ENCODE data around the gene ZNF397.

Gene ZNF397

DNA sequence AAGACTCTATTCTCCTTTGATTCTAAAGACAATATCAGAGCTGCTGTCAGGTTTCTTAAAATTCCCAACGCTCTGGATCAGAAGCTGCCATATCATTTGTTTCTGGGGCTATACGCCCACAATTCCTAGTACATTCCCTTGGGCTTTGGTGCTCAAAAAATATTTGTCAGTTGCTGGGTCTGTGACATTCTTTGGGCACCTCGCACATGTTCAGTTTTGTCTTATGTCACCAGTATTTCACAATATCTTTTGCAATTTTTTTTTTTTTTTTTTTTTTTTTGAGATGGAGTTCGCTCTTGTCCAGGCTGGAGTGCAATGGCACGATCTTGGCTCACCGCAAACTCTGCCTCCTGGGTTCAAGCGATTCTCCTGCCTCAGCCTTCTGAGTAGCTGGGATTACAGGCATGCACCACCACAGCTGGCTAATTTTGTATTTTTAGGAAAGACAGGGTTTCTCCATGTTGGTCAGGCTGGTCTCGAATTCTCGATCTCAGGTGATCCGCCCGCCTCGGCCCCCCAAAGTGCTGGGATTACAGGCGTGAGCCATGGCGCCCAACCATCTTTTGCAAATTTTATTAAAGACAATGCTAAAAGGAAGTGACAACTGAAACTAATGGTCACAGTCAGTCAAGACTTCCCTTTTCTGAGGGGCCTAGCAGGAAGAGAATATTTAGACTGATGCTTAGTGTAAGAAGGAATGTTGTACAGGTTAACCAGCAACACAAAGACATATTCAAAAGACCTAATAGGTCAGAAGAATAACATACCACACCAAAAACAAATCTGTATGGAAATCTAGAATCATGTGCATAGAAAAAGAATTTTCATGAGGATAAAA, 6.8 kb downstream of the ZNF397 start:
- no peak for DNase-seq

- no peak for DNase-seq
Measured at GRCh38 chr18:35248429-35248828, 7.6 kb downstream of the ZNF397 start.

DNA sequence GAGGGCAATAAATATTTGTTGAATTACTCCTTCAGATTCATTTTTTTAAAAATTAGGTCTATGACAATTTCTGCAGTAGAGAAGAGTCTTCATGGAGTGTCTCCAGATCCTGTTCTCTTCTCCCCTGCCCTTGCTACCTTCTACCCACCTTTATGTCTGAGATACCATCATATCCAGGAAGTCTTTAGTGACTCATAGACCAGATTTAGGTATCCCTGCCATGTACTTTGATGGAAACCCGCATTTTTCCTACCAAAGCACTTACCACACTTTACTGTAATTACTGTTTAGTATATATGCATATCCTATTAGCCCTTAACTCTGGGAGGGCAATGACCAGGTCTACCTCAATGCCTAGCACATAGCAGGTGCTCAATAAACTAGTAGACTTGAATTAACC, 11.6 kb downstream of the ZNF397 start:
- no peak for DNase-seq

- DNase-seq: no peak
Measured at GRCh38 chr18:35253655-35254287, 12.9 kb downstream of the ZNF397 start.

DNA sequence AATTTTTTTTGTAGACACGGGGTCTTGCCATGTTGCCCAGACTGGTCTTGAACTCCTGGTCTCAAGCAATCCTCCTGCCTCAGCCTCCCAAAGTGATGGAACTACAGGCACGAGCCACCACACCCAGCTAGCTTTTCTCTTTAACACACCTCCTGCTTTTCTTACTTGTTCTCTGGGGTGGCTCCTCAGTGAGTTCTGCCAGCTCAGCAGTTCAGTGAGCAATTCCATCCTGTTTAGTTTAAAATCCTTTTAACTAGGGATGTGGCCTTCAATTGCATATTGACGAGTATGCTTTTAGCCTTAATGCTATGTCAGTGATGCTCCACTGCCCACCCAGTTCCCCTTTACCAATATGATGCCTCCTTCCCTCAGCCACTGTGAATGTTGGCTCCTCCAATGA, 16.1 kb downstream of the ZNF397 start:
- DNase-seq: no peak

GRCh38 chr18:35264409-35264808, 23.6 kb downstream of the ZNF397 start:
- DNase-seq: no peak

DNA sequence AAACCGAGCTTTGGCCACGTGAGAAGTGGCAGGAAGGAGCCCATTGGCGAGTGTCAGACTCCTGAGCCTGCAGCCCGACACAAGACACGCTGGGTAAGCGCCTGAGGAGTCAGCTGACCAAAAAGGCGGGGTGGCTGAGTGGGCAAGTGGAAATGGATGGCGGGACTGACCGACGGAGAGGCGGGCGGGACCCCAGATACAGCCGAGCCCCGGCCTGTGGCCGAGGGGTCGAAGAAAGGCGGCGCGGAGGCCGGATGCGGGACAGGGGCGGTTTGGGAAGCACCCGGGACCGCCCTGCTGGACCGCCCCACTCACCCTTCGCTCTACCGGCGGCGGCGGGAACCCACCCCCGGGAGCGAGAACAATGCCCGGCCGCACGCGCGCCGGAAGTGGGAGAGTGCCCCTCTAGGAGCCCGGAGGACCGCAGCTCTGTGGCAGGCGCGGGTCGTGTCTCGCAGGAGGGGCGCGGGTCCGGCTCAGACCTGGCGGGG, 26.4 kb downstream of the ZNF397 start:
- DNase-seq: peak; percentile 29

- no peak for DNase-seq
Measured at GRCh38 chr18:35267809-35268208, 27.0 kb downstream of the ZNF397 start.

DNA sequence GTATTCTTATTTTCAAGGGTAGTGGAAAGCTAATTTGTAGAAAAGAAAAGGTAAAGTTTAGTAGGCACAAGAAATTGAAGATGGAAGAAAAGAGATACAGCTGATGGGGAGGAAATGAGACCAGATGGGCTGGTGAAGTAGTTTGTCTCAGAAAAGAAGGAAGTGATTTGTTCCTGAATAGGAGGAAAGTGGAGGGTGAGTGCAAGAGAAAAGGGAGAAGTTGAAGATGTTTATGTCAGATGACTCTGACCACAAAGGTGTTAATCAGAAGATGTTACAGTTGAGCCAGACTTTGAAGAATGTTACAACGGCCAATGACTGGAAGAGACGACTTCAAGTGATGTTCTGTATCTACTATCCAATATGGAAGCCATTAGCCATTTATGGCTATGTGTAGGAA, 28.0 kb downstream of the ZNF397 start:
- DNase-seq: no peak

DNA sequence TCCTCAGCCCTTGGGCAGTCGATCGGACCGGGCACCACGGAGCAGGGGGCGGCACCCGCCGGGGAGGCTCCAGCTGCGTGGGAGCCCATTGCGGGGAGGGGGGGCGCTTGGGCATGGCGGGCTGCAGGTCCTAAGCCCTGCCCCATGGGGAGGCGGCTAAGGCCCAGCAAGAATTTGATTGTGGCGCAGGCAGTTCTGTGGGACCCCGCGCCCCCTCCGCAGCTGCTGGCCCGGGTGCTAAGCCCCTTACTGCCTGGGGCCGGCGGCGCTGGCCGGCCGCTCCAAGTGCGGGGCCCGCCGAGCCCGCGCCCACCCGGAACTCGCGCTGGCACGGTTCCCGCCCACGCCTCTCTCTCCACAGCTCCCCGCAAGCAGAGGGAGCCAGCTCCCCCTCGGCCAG, 30.8 kb downstream of the ZNF397 start:
- no peak for DNase-seq

- DNase-seq: no peak
Measured at GRCh38 chr18:35276267-35276666, 35.4 kb downstream of the ZNF397 start.

- DNase-seq: no peak
Measured at GRCh38 chr18:35277633-35278032, 36.8 kb downstream of the ZNF397 start.

GRCh38 chr18:35278085-35278484, 37.3 kb downstream of the ZNF397 start:
- DNase-seq: no peak

DNA sequence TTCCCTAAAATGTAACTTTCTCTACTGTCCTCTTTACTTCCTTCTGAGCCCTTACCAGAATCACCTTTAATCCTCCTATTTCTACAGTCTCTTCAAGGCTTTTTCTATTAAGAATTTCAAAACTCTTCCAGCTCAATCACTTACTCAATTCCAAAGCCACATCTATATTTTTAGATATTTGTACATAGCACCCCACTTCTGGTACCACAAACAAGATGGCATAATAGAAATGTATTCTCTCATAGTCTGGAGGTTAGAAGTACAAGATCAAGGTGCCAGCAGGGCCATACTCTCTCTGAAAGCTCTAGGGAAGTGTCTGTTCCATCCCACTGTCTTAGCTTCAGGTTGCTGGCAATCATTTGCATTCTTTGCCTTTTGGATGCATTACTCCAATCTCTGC, 38.1 kb downstream of the ZNF397 start:
- no peak for DNase-seq

DNA sequence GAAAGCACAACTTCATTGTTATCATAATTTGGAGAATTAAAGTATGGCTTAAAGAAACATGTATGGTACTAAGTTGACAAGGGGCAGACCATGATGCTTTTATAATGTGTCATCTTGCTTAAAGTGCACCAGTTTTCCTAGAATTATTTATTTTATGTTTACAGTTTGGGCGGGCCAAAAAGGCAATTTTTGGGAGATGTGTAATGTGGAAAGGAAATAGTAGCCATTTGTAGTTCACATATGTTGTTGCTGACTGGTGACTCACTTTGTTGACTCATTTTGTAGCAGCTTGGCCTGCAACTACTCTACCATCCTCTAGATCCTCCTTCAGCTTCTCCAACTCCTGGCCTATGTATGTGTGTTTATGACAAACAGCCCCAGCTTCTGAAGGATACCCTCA, 41.5 kb downstream of the ZNF397 start:
- no peak for DNase-seq

GRCh38 chr18:35283923-35284794, 43.3 kb downstream of the ZNF397 start:
- no peak for DNase-seq

- no peak for DNase-seq
Measured at GRCh38 chr18:35284841-35285240, 44.0 kb downstream of the ZNF397 start.

GRCh38 chr18:35289293-35289692, 48.5 kb downstream of the ZNF397 start:
- no peak for DNase-seq

DNA sequence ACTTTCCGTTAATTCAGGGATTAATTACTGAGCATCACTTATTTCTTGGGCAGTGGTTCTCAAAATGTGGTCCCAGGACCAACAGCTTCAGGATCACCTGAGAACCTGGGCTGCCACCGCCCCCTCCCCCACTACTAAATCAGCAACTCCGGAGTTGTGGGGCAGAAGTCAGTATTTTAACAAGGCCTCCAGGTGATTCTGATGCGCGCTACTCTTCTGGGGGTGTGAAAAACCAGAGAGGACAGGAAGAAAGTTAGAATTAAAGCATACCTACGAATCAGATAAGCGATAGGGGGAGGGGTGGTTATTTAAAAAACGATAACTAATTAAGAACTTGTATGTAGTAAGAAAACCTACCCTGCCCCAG, 48.9 kb downstream of the ZNF397 start:
- DNase-seq: no peak

DNA sequence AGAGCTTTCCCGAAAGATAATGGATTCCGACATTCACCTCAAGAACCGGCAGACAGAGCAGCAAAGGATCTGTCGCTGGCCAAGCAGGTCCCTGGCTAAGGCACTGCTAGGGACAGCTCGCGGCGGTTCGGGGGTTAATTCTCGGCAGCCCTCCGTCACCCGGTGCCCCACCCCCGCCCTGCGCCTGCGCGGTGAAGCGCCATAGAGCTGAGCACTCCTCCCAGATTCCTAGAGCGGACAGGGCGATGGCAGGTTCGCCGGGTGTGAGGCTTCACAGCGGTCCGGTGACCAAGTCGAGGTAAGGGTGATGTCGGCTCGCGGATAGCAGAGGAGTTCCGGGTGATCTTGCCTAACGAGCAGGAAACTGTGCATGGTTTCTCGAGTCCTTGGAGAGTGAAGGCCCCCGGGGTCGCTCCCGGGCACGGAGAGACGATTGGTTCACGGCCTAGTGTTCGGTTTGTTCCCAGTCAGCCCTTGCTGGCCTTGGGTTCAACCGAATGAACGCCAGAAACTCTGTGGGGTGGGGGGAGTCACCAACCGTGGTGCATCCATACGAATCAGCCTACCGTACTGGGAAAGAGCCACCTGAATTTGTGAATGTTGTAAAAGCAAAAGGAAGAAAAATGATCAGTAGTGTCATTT, 49.4 kb downstream of the ZNF397 start, which contains the start of gene ZSCAN30:
Gene ZSCAN30 (minus strand): TSS at position 136 of the 642 bp plus-strand sequence. CDS start 25,877 bp downstream, outside the sequence.
- DNase-seq: peak; percentile 75

GRCh38 chr18:35291166-35291565, 50.3 kb downstream of the ZNF397 start:
- no peak for DNase-seq

DNA sequence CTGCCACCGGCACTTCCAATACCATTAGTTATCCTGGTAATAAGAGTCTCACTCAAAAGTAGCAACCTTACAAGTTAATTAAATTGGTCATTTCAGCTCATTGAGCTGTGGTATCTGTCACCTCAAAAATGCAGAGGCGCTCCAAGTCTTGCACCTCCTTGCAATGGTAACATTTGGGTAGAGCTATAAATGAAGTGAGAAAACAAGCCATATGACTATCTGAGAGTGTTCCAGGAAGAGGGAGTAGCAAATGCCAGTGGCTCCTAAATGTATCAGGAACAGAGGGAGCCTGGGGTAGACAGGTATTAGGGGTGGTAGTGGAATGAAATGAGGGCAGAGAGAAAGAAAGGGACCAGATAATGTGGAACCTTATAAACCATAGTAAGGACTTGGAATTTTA, 55.2 kb downstream of the ZNF397 start:
- DNase-seq: no peak

DNA sequence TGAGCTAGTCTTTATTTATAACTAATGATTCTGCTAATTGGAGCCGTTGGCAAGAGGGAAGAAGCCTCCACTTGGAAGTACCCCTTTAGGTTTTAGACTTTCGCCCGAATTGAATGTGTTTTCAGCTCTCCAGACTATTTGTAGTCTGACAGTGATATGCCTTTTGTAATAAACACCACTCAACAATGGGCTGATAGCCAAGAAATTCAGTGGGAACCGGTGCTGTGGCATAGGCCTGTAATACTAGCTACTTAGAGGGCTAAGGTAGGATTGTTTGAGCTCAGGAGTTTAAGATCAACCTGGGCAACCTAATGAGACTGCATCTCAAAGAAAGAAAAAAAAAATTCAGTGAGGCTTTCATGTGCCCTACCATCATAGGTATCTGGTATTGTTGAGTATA, 62.8 kb downstream of the ZNF397 start:
- no peak for DNase-seq

All from NCI-H1436 treated with DMSO at 0.1 percent for 48 hours (cell line).